ENCODE measurements around the gene SNTB2. TPM values are rescaled to one million over a fixed set of nuclear protein-coding genes. Genes with fewer than 3 reads are reported as not detected.

The SNTB2 gene
- total and polyA plus RNA-seq, 2 donors (not counting 1 experiment from before 2014, with no cell fraction given): 51.8 to 63.3 TPM

GRCh38 chr16:69329369-69330285 is 142.7 kb downstream of the SNTB2 start:
- no peaks in the 10 kb centered on the region for H3K9me3 ChIP-seq (ENCODE audit: control insufficient read depth, insufficient read depth, low read depth, low read length)
- DNase-seq (ENCODE audit: low read depth in 2 of 2): peak; percentile 14 to 26
- peaks cover 16% of the 10 kb centered on the region for H3K36me3 ChIP-seq (ENCODE audit: control insufficient read depth, insufficient read depth, low read length)
- no peaks in the 10 kb centered on the region for H4K20me1 ChIP-seq (ENCODE audit: control insufficient read depth, extremely low read depth, insufficient read depth, low read length)
- H3K27me3 ChIP-seq (ENCODE audit: control insufficient read depth, insufficient read depth, low read length): no peaks in the 10 kb centered on the region
- no peak for TF ChIP-seq EZH2 (IDR thresholded peaks at IDR 0.05; ENCODE audit: low read length, missing control alignments)
- TF ChIP-seq, protein P1, sequence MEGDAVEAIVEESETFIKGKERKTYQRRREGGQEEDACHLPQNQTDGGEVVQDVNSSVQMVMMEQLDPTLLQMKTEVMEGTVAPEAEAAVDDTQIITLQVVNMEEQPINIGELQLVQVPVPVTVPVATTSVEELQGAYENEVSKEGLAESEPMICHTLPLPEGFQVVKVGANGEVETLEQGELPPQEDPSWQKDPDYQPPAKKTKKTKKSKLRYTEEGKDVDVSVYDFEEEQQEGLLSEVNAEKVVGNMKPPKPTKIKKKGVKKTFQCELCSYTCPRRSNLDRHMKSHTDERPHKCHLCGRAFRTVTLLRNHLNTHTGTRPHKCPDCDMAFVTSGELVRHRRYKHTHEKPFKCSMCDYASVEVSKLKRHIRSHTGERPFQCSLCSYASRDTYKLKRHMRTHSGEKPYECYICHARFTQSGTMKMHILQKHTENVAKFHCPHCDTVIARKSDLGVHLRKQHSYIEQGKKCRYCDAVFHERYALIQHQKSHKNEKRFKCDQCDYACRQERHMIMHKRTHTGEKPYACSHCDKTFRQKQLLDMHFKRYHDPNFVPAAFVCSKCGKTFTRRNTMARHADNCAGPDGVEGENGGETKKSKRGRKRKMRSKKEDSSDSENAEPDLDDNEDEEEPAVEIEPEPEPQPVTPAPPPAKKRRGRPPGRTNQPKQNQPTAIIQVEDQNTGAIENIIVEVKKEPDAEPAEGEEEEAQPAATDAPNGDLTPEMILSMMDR (conservative IDR thresholded peaks at IDR 0.05 in 1 of 2, IDR thresholded peaks at IDR 0.05 in 1 of 2; ENCODE audit: low read depth in 1 of 2, low read length in 2 of 2): no peak
- peak overlapping the region; percentile 89 for H3K9ac ChIP-seq (ENCODE audit: insufficient read depth, low read length)
- H3K4me1 ChIP-seq (ENCODE audit: control insufficient read depth, extremely low read depth, insufficient read depth, low read length): peaks cover 9% of the 10 kb centered on the region
- H2AFZ ChIP-seq (ENCODE audit: low read length): no peak overlapping the region
- H3K27ac ChIP-seq (ENCODE audit: insufficient read depth, low read length): peak overlapping the region; percentile 57
- H3K79me2 ChIP-seq (ENCODE audit: control insufficient read depth, insufficient read depth, low read length): peaks cover 44% of the 10 kb centered on the region
- peak overlapping the region; percentile 58 to 78 (median 76) for H3K4me3 ChIP-seq (replicated peaks in 1 of 4; ENCODE audit: control extremely low read depth in 1 of 4, insufficient read depth in 1 of 4, low read depth in 3 of 4, low read length in 4 of 4)
- peak overlapping the region; percentile 94 for H3K4me2 ChIP-seq (ENCODE audit: extremely low read depth, insufficient read depth, low read length)

GRCh38 chr16:69330286-69331109 is 143.5 kb downstream of the SNTB2 start, which contains the start of gene PDF:
Gene PDF (minus strand): TSS chr16:69330588. CDS start chr16:69330570, 18 bp downstream.
- Histone ChIP-seq H3K27ac (ENCODE audit: insufficient read depth, low read length) (peak within 1 kb of the TSS; percentile 84), H3K79me2 (ENCODE audit: control insufficient read depth, insufficient read depth, low read length) (peaks cover 40% of the 10 kb centered on the region)

More at GRCh38 chr16:69330286-69331109, 143.5 kb downstream of the SNTB2 start, which contains the start of gene PDF:
- Histone ChIP-seq H2AFZ (ENCODE audit: low read length) (peak within 1 kb of the TSS; percentile 19), H3K9ac (ENCODE audit: insufficient read depth, low read length) (peak within 1 kb of the TSS; percentile 89), H3K4me1 (ENCODE audit: control insufficient read depth, extremely low read depth, insufficient read depth, low read length) (peaks cover 9% of the 10 kb centered on the region), H4K20me1 (ENCODE audit: control insufficient read depth, extremely low read depth, insufficient read depth, low read length) (no peaks in the 10 kb centered on the region), H3K27me3 (ENCODE audit: control insufficient read depth, insufficient read depth, low read length) (no peaks in the 10 kb centered on the region), H3K4me2 (ENCODE audit: extremely low read depth, insufficient read depth, low read length) (peak within 1 kb of the TSS; percentile 94), H3K4me3 (replicated peaks in 1 of 4; ENCODE audit: control extremely low read depth in 1 of 4, insufficient read depth in 1 of 4, low read depth in 3 of 4, low read length in 4 of 4) (peak within 1 kb of the TSS; percentile 58 to 78 (median 76)), H3K36me3 (ENCODE audit: control insufficient read depth, insufficient read depth, low read length) (peaks cover 23% of the 10 kb centered on the region), H3K9me3 (ENCODE audit: control insufficient read depth, insufficient read depth, low read depth, low read length) (no peaks in the 10 kb centered on the region)
- TF ChIP-seq, protein P1 (conservative IDR thresholded peaks at IDR 0.05 in 1 of 2, IDR thresholded peaks at IDR 0.05 in 1 of 2; ENCODE audit: low read depth in 1 of 2, low read length in 2 of 2): no peak
- no peak for TF ChIP-seq EZH2 (IDR thresholded peaks at IDR 0.05; ENCODE audit: low read length, missing control alignments)
- peak; percentile 89 to 92 for DNase-seq (ENCODE audit: low read depth in 2 of 2)
